HepG2 (cell line): ENCODE data around the gene ZFPM1. TPM values are rescaled to one million over a fixed set of nuclear protein-coding genes. Genes with fewer than 3 reads are reported as not detected.
A peak's percentile ranks its signal among the peaks of the same experiment; 100 is the strongest.

Experiments used
- ARID2 ChIP-seq: sonication (generic); formaldehyde crosslinking; IDR thresholded peaks from 2 replicates; pipeline ENCODE4 v1.8.1; 2022; ENCODE audit warnings: mild to moderate bottlenecking, missing genetic modification reagents, borderline replicate concordance
- FLYWCH1 ChIP-seq: sonication (generic); formaldehyde crosslinking; IDR thresholded peaks from 2 replicates; pipeline ENCODE4 v1.8.1; 2023; ENCODE audit warnings: mild to moderate bottlenecking, missing genetic modification reagents
- GATA4 ChIP-seq: sonication (generic); IDR thresholded peaks from 2 replicates; pipeline ENCODE4 v1.6.1; 2016; ENCODE audit warnings: antibody characterized with exemption, low read depth, borderline replicate concordance
- GPN1 ChIP-seq: sonication (generic); formaldehyde crosslinking; IDR thresholded peaks from 2 replicates; pipeline ENCODE4 v1.5.1; 2020; ENCODE audit warnings: missing genetic modification reagents, borderline replicate concordance
- LBX2 ChIP-seq: sonication (generic); formaldehyde crosslinking; IDR thresholded peaks from 2 replicates; pipeline ENCODE4 v1.5.0; 2020; ENCODE audit warnings: missing genetic modification reagents, mild to moderate bottlenecking, borderline replicate concordance
- LRRFIP1 ChIP-seq: sonication (generic); formaldehyde crosslinking; conservative IDR thresholded peaks from 2 replicates; pipeline ENCODE4 v1.4.0; 2020; ENCODE audit warnings: missing genetic modification reagents
- NR0B2 ChIP-seq: sonication (generic); formaldehyde crosslinking; IDR thresholded peaks from 2 replicates; pipeline ENCODE4 v1.4.0; 2020; ENCODE audit warnings: mild to moderate bottlenecking, missing genetic modification reagents
- PHF5A ChIP-seq: IDR thresholded peaks from one replicate; pipeline ENCODE4 v1.6.1; 2018; ENCODE audit warnings: low read depth, missing genetic modification reagents; ENCODE audit not compliant: unreplicated experiment
- SAFB2 ChIP-seq: sonication (generic); formaldehyde crosslinking; IDR thresholded peaks from 2 replicates; pipeline ENCODE4 v1.5.1; 2020; ENCODE audit warnings: missing genetic modification reagents, low read depth, mild to moderate bottlenecking, borderline replicate concordance
- SMARCC2 ChIP-seq: fragments of 450-650 bp; IDR thresholded peaks from 2 replicates; pipeline ENCODE4 v1.6.1; 2017; ENCODE audit warnings: antibody characterized with exemption, mild to moderate bottlenecking
- ZKSCAN5 ChIP-seq: sonication (generic); formaldehyde crosslinking; IDR thresholded peaks from 2 replicates; pipeline ENCODE4 v1.5.1; 2020; ENCODE audit warnings: mild to moderate bottlenecking, missing genetic modification reagents
- ZNF275 ChIP-seq: sonication (generic); formaldehyde crosslinking; IDR thresholded peaks from 2 replicates; pipeline ENCODE4 v1.8.0; 2022; ENCODE audit warnings: missing genetic modification reagents, mild to moderate bottlenecking, inconsistent platforms, borderline replicate concordance
- ZNF280D ChIP-seq: sonication (generic); formaldehyde crosslinking; IDR thresholded peaks from 2 replicates; pipeline ENCODE4 v1.5.1; 2020; ENCODE audit warnings: mild to moderate bottlenecking, missing genetic modification reagents
- ZNF292 ChIP-seq: sonication (generic); formaldehyde crosslinking; IDR thresholded peaks from 2 replicates; pipeline ENCODE4 v1.8.1; 2022; ENCODE audit warnings: mild to moderate bottlenecking, low read depth, missing genetic modification reagents, borderline replicate concordance
- ZNF558 ChIP-seq: sonication (generic); formaldehyde crosslinking; IDR thresholded peaks from 2 replicates; pipeline ENCODE4 v1.9.0; 2022; ENCODE audit warnings: mild to moderate bottlenecking, missing genetic modification reagents, borderline replicate concordance
- ZXDC ChIP-seq: sonication (generic); formaldehyde crosslinking; IDR thresholded peaks from 2 replicates; pipeline ENCODE4 v1.5.0; 2020; ENCODE audit warnings: mild to moderate bottlenecking, missing genetic modification reagents
- polyA plus RNA-seq, 8 experiments: library from polyadenylated mRNA; depleted of rRNA in 3 of 8; stranded (reverse) in 7 of 8; unstranded in 1 of 8; fragments of >200 nt; fragmentation: Illumina TruSeq in 4 of 8; extraction: Trizol in 4 of 8; gene quantifications; 2 replicates each; pipeline versions ENCODE4 v1.2.1 to v1.2.3, GENCODE V29; 2011 to 2016; ENCODE audit warnings: low read depth in 4 of 8, missing spikeins in 1 of 8, mixed read lengths in 1 of 8; ENCODE audit not compliant: insufficient read depth in 1 of 8
- total RNA-seq, 5 experiments: library from RNA; depleted of rRNA; stranded (reverse); fragments of >200 nt; fragmentation: Illumina TruSeq; extraction: Trizol; gene quantifications; 2 replicates each; pipeline ENCODE4 v1.2.3, GENCODE V29; 2016; ENCODE audit warnings: low read depth in 1 of 5

The ZFPM1 gene
- total and polyA plus RNA-seq, 2 of the 13 experiments (the other 11 are each of a cell fraction or from before 2014, with no cell fraction given): 1.3 to 3.8 TPM

GRCh38 chr16:88487920-88488851 is 35.1 kb downstream of the ZFPM1 start (continued):
- peak; percentile 98 for TF ChIP-seq LRRFIP1 (CRISPR knock-in tag)
- TF ChIP-seq ZNF280D: peak; percentile 100
- peak; percentile 99 for TF ChIP-seq GPN1 (CRISPR knock-in tag)
- peak; percentile 98 for TF ChIP-seq ZKSCAN5
- peak; percentile 99 for TF ChIP-seq ZXDC (CRISPR knock-in tag)
- peak; percentile 100 for TF ChIP-seq FLYWCH1
- peak; percentile 100 for TF ChIP-seq SAFB2 (CRISPR knock-in tag)
- peak; percentile 89 for TF ChIP-seq GATA4
- TF ChIP-seq ZNF292 (CRISPR knock-in tag): peak; percentile 99
- peak; percentile 97 for TF ChIP-seq PHF5A (CRISPR knock-in tag)
- TF ChIP-seq ZNF558 (CRISPR knock-in tag): peak; percentile 100
- TF ChIP-seq SMARCC2: 0 out of 2 replicates have a peak, but pooled peaks have one; percentile 10
- TF ChIP-seq ZNF275 (CRISPR knock-in tag): peak; percentile 100
- peak; percentile 100 for TF ChIP-seq NR0B2
- TF ChIP-seq LBX2 (CRISPR knock-in tag): peak; percentile 100
- peak; percentile 100 for TF ChIP-seq ARID2 (CRISPR knock-in tag)
